HL-60/S4 treated with phorbol 12-myristate 13-acetate at 8.2 ng/mL for 4 days and 3 days (cell line): ENCODE measurements around the gene FAM193A.
"Not testable (repeated sequence)": the region's sequence is repeated elsewhere in the genome, so short reads cannot be mapped to it uniquely, and the experiment has no call there.

Source experiments
- in situ Hi-C: fragments of 300-500 bp; cut with MboI; formaldehyde crosslinking; loops from 2 replicates; pipeline ENCODE4 v1.15.0; 2022; ENCODE audit warnings: low sequenced_read_pairs

The FAM193A gene

GRCh38 chr4:2763511-2763967 lies 227.1 kb downstream of the FAM193A start:
- in situ Hi-C loops, result loop anchor here (10.0 kb wide), 1 partner anchor 171 kb away; no protein-coding TSS in a partner anchor

GRCh38 chr4:2765832-2766526 lies 229.5 kb downstream of the FAM193A start:
- in situ Hi-C loops, result loop anchor here (10.0 kb wide), 1 partner anchor 169 kb away; no protein-coding TSS in a partner anchor

GRCh38 chr4:2767046-2767704 lies 230.7 kb downstream of the FAM193A start:
- in situ Hi-C loops, result loop anchor here (10.0 kb wide), 1 partner anchor 168 kb away; no protein-coding TSS in a partner anchor

GRCh38 chr4:2767705-2768074 lies 231.2 kb downstream of the FAM193A start:
- in situ Hi-C loops, result loop anchor here (10.0 kb wide), 1 partner anchor 167 kb away; no protein-coding TSS in a partner anchor

- in situ Hi-C loops, result loop anchor here (10.0 kb wide), 1 partner anchor 167 kb away; no protein-coding TSS in a partner anchor
Observed at GRCh38 chr4:2768124-2768523, 231.7 kb downstream of the FAM193A start.

GRCh38 chr4:2768921-2769336 lies 232.5 kb downstream of the FAM193A start:
- in situ Hi-C loops, result loop anchor here (10.0 kb wide), 1 partner anchor 166 kb away; no protein-coding TSS in a partner anchor

GRCh38 chr4:2771264-2771663 lies 234.8 kb downstream of the FAM193A start:
- in situ Hi-C loops, result no loop called here

- in situ Hi-C loops, result not testable (repeated sequence)
Observed at GRCh38 chr4:2780643-2781042, 244.2 kb downstream of the FAM193A start.

- in situ Hi-C loops, result no loop called here
Observed at GRCh38 chr4:2781911-2782310, 245.5 kb downstream of the FAM193A start.
